Gastrocnemius medialis (tissue), 4 donors: ENCODE data around the gene WHRN. TPM values are rescaled to one million over a fixed set of nuclear protein-coding genes. Genes with fewer than 3 reads are reported as not detected.

Experiments
- ATAC-seq, 2 donors: fragments of 150-250 bp; one replicate each; pipeline ENCODE4 v1.9.1; 2016
- DNase-seq, 2 donors: peaks; one replicate each; pipeline ENCODE4 v3.0.0-alpha.2; 2019
- H3K27ac ChIP-seq, 4 donors: fragments of 200-600 bp; sonication (generic); 1 replicate in 1 of 4; 2 replicates in 3 of 4; pipeline ENCODE4 v1.5.1; 2016 to 2018; ENCODE audit warnings: mild to moderate bottlenecking in 2 of 4, moderate library complexity in 1 of 4
- H3K27me3 ChIP-seq, 3 donors: fragments of 200-600 bp; sonication (generic) in 2 of 3; 1 replicate in 1 of 3; 2 replicates in 2 of 3; pipeline versions ENCODE4 v1.5.1 to v1.6.0; 2016 to 2019; ENCODE audit warnings: mild to moderate bottlenecking in 1 of 3, moderate library complexity in 1 of 3
- H3K36me3 ChIP-seq, 2 donors: fragments of 200-600 bp; sonication (generic) in 1 of 2; one replicate each; pipeline ENCODE4 v1.5.1; 2017 to 2018
- H3K4me1 ChIP-seq, 2 donors: fragments of 200-600 bp; sonication (generic) in 1 of 2; one replicate each; pipeline ENCODE4 v1.5.1; 2016 to 2017; ENCODE audit warnings: mild to moderate bottlenecking in 2 of 2
- H3K4me3 ChIP-seq, 4 donors: fragments of 200-600 bp; sonication (generic) in 3 of 4; 1 replicate in 1 of 4; 2 replicates in 3 of 4; pipeline ENCODE4 v1.5.1; 2016 to 2019; ENCODE audit warnings: mild to moderate bottlenecking in 2 of 4
- H3K9me3 ChIP-seq, 3 donors: fragments of 200-600 bp; sonication (generic) in 2 of 3; 1 replicate in 1 of 3; 2 replicates in 2 of 3; pipeline ENCODE4 v1.5.1; 2016 to 2019
- CTCF ChIP-seq, 5 experiments: fragments of 450-650 bp in 3 of 5; fragments of 200-600 bp in 2 of 5; sonication (generic) in 2 of 5; IDR thresholded peaks in 4 of 5; conservative IDR thresholded peaks in 1 of 5; 1 replicate in 4 of 5; 2 replicates in 1 of 5; pipeline ENCODE4 v1.5.1; 2016 to 2019; ENCODE audit warnings: antibody characterized with exemption in 5 of 5, mild to moderate bottlenecking in 3 of 5, moderate library complexity in 3 of 5
- POLR2A ChIP-seq, 2 donors: fragments of 450-650 bp; IDR thresholded peaks; one replicate each; pipeline ENCODE4 v1.6.1; 2017; ENCODE audit warnings: antibody characterized with exemption in 2 of 2, mild to moderate bottlenecking in 2 of 2, moderate library complexity in 2 of 2
- in situ Hi-C, 4 donors: fragments of 200-750 bp; cut with MboI; loops; one replicate each; pipeline versions ENCODE4 v1.15.0 to v1.8.0; 2017; ENCODE audit warnings: low sequenced_read_pairs in 4 of 4
- intact Hi-C: fragments of 100-400 bp; cut with DNase I; formaldehyde crosslinking; loops from one replicate; pipeline ENCODE4 v1.15.1; 2023; ENCODE audit warnings: low total_unique reads
- total RNA-seq, 4 donors: library from RNA; depleted of rRNA; stranded (reverse); fragments of >200 nt; gene quantifications; one replicate each; pipeline versions ENCODE4 v1.1.0 to v1.2.3, GENCODE V29; 2016

WHRN gene
- total RNA-seq, 4 donors from 2014 or later = 0.16 to 0.18 TPM; not detected in 2

GRCh38 chr9:114478871-114479270 lies 26.4 kb downstream of the WHRN start:
- Histone ChIP-seq H3K9me3 (no peaks in the 10 kb centered on the region), H3K27me3 (no peaks in the 10 kb centered on the region), H3K4me1 (no peaks in the 10 kb centered on the region), H3K27ac (no peak overlapping the region), H3K4me3 (no peak overlapping the region), H3K36me3 (no peaks in the 10 kb centered on the region)
- in situ Hi-C loops (loop anchor here in 1 of 4 donors (25.0 kb wide), 1 partner anchor 158 kb away; no protein-coding TSS in a partner anchor), intact Hi-C loops (no loop called here)
- ATAC-seq = no peak
- DNase-seq = no peak
- TF ChIP-seq CTCF (IDR thresholded peaks at IDR 0.05 in 4 of 5, conservative IDR thresholded peaks at IDR 0.05 in 1 of 5) = no peak
- TF ChIP-seq POLR2A (IDR thresholded peaks at IDR 0.05) = no peak

GRCh38 chr9:114478459-114478858 lies 26.8 kb downstream of the WHRN start:
- ATAC-seq = no peak
- Histone ChIP-seq H3K9me3 (no peaks in the 10 kb centered on the region), H3K36me3 (no peaks in the 10 kb centered on the region), H3K27me3 (no peaks in the 10 kb centered on the region), H3K4me3 (no peak overlapping the region), H3K4me1 (no peaks in the 10 kb centered on the region), H3K27ac (no peak overlapping the region)
- TF ChIP-seq POLR2A (IDR thresholded peaks at IDR 0.05) (no peak), CTCF (IDR thresholded peaks at IDR 0.05 in 4 of 5, conservative IDR thresholded peaks at IDR 0.05 in 1 of 5) (no peak)
- DNase-seq = no peak
- intact Hi-C loops = no loop called here
- in situ Hi-C loops = loop anchor here in 1 of 4 donors (25.0 kb wide), 1 partner anchor 159 kb away; no protein-coding TSS in a partner anchor

GRCh38 chr9:114477642-114478041 lies 27.6 kb downstream of the WHRN start:
- Histone ChIP-seq H3K27ac (no peak overlapping the region), H3K36me3 (no peaks in the 10 kb centered on the region), H3K4me1 (no peaks in the 10 kb centered on the region), H3K27me3 (no peaks in the 10 kb centered on the region), H3K9me3 (no peaks in the 10 kb centered on the region), H3K4me3 (no peak overlapping the region)
- intact Hi-C loops = no loop called here
- ATAC-seq (no peak), DNase-seq (no peak)
- in situ Hi-C loops = loop anchor here in 1 of 4 donors (25.0 kb wide), 1 partner anchor 160 kb away; no protein-coding TSS in a partner anchor
- TF ChIP-seq POLR2A (IDR thresholded peaks at IDR 0.05) (no peak), CTCF (IDR thresholded peaks at IDR 0.05 in 4 of 5, conservative IDR thresholded peaks at IDR 0.05 in 1 of 5) (no peak)

- Histone ChIP-seq H3K36me3 (no peaks in the 10 kb centered on the region), H3K27ac (no peak overlapping the region), H3K4me1 (no peaks in the 10 kb centered on the region), H3K9me3 (no peaks in the 10 kb centered on the region), H3K27me3 (no peaks in the 10 kb centered on the region), H3K4me3 (no peak overlapping the region)
- TF ChIP-seq POLR2A (IDR thresholded peaks at IDR 0.05) (no peak), CTCF (IDR thresholded peaks at IDR 0.05 in 4 of 5, conservative IDR thresholded peaks at IDR 0.05 in 1 of 5) (no peak)
- intact Hi-C loops = no loop called here
- DNase-seq = no peak
- in situ Hi-C loops = loop anchor here in 1 of 4 donors (25.0 kb wide), 1 partner anchor 160 kb away; no protein-coding TSS in a partner anchor
- no peak for ATAC-seq
Observed at GRCh38 chr9:114476891-114477469, 28.3 kb downstream of the WHRN start.
